Measurements from ENCODE around the gene ADSS2. TPM values are rescaled to one million over a fixed set of nuclear protein-coding genes. Genes with fewer than 3 reads are reported as not detected.

ADSS2 gene
- total RNA-seq, 1 donor from 2014 or later: 52.4 TPM

- DNase-seq (ENCODE audit: low spot score in 2 of 2, unreplicated experiment in 2 of 2): no peak
- no peak overlapping the region for H3K27ac Mint-ChIP-seq
These were observed 56.6 kb downstream of the ADSS2 start for GRCh38 chr1:244394826-244395765.

GRCh38 chr1:244394346-244394745 is 57.4 kb downstream of the ADSS2 start:
- H3K36me3 Mint-ChIP-seq: peaks cover 4% of the 10 kb centered on the region
- no peak overlapping the region for H3K27ac Mint-ChIP-seq
- H3K4me3 Mint-ChIP-seq: no peak overlapping the region
- H3K27me3 Mint-ChIP-seq (ENCODE audit: low read depth): no peaks in the 10 kb centered on the region
- H3K4me1 Mint-ChIP-seq: no peaks in the 10 kb centered on the region
- no peak for TF ChIP-seq CTCF (IDR thresholded peaks at IDR 0.05; ENCODE audit: unreplicated experiment)
- H3K9me3 Mint-ChIP-seq: peaks cover 15% of the 10 kb centered on the region
- DNase-seq (ENCODE audit: low spot score in 2 of 2, unreplicated experiment in 2 of 2): no peak

More at GRCh38 chr1:244394826-244395765, 56.6 kb downstream of the ADSS2 start:
- peaks cover 4% of the 10 kb centered on the region for H3K36me3 Mint-ChIP-seq
- no peak overlapping the region for H3K4me3 Mint-ChIP-seq
- no peaks in the 10 kb centered on the region for H3K4me1 Mint-ChIP-seq
- TF ChIP-seq CTCF (IDR thresholded peaks at IDR 0.05; ENCODE audit: unreplicated experiment): no peak
- no peaks in the 10 kb centered on the region for H3K27me3 Mint-ChIP-seq (ENCODE audit: low read depth)
- peaks cover 19% of the 10 kb centered on the region for H3K9me3 Mint-ChIP-seq

- Mint-ChIP-seq H3K4me3 (no peak overlapping the region), H3K36me3 (no peaks in the 10 kb centered on the region), H3K4me1 (no peaks in the 10 kb centered on the region), H3K27me3 (ENCODE audit: low read depth) (no peaks in the 10 kb centered on the region), H3K9me3 (peaks cover 11% of the 10 kb centered on the region), H3K27ac (no peak overlapping the region)
- no peak for TF ChIP-seq CTCF (IDR thresholded peaks at IDR 0.05; ENCODE audit: unreplicated experiment)
- DNase-seq (ENCODE audit: low spot score in 2 of 2, unreplicated experiment in 2 of 2): no peak
These were observed 58.0 kb downstream of the ADSS2 start for GRCh38 chr1:244393604-244394176.

GRCh38 chr1:244391761-244392160 is 59.9 kb downstream of the ADSS2 start:
- Mint-ChIP-seq H3K4me3 (no peak overlapping the region), H3K27ac (no peak overlapping the region), H3K9me3 (peaks cover 11% of the 10 kb centered on the region), H3K4me1 (no peaks in the 10 kb centered on the region), H3K36me3 (no peaks in the 10 kb centered on the region), H3K27me3 (ENCODE audit: low read depth) (no peaks in the 10 kb centered on the region)
- no peak for TF ChIP-seq CTCF (IDR thresholded peaks at IDR 0.05; ENCODE audit: unreplicated experiment)
- no peak for DNase-seq (ENCODE audit: low spot score in 2 of 2, unreplicated experiment in 2 of 2)

- no peaks in the 10 kb centered on the region for H3K27me3 Mint-ChIP-seq (ENCODE audit: low read depth)
- TF ChIP-seq CTCF (IDR thresholded peaks at IDR 0.05; ENCODE audit: unreplicated experiment): no peak
- peaks cover 11% of the 10 kb centered on the region for H3K9me3 Mint-ChIP-seq
- H3K4me1 Mint-ChIP-seq: no peaks in the 10 kb centered on the region
- no peak for DNase-seq (ENCODE audit: low spot score in 2 of 2, unreplicated experiment in 2 of 2)
- no peak overlapping the region for H3K27ac Mint-ChIP-seq
- no peaks in the 10 kb centered on the region for H3K36me3 Mint-ChIP-seq
- no peak overlapping the region for H3K4me3 Mint-ChIP-seq
These were observed 62.7 kb downstream of the ADSS2 start for GRCh38 chr1:244388961-244389360.
